Measurements from ENCODE around the gene LRRK1. TPM values are rescaled to one million over a fixed set of nuclear protein-coding genes. Genes with fewer than 3 reads are reported as not detected.

LRRK1 gene
- total and polyA plus RNA-seq, 2 of the 13 experiments (the other 11 are each of a cell fraction or from before 2014, with no cell fraction given): 0.13 to 1.2 TPM

GRCh38 chr15:101019366-101019896 lies 100.3 kb downstream of the LRRK1 start (continued):
- TF ChIP-seq HINFP (CRISPR knock-in tag; IDR thresholded peaks at IDR 0.05; ENCODE audit: low read depth) (no peak), ZNF644 (CRISPR knock-in tag; IDR thresholded peaks at IDR 0.05; ENCODE audit: low read depth) (no peak), SKI (IDR thresholded peaks at IDR 0.05; ENCODE audit: partially characterized antibody) (no peak), TSC22D2 (CRISPR knock-in tag; IDR thresholded peaks at IDR 0.05; ENCODE audit: borderline replicate concordance) (no peak)

- Histone ChIP-seq H3K4me2 (ENCODE audit: low read depth, low read length) (no peak overlapping the region), H3K79me2 (ENCODE audit: insufficient read depth, low read length) (no peaks in the 10 kb centered on the region), H3K36me3 (replicated peaks in 1 of 2; ENCODE audit: control insufficient read depth in 1 of 2, insufficient read depth in 2 of 2, low read length in 2 of 2) (no peaks in the 10 kb centered on the region), H3K27ac (ENCODE audit: extremely low read length, insufficient read depth, low read length) (no peak overlapping the region), H3K4me1 (ENCODE audit: insufficient read depth, low read length) (peaks cover 27% of the 10 kb centered on the region), H3K9ac (ENCODE audit: insufficient read depth, low read depth, low read length) (no peak overlapping the region), H4K20me1 (ENCODE audit: insufficient read depth, low read length) (no peaks in the 10 kb centered on the region), H3K9me3 (ENCODE audit: low read length) (no peaks in the 10 kb centered on the region), H3K4me3 (replicated peaks in 1 of 3; ENCODE audit: insufficient read depth in 1 of 3, low read depth in 2 of 3, low read length in 3 of 3) (no peak overlapping the region), H2AFZ (ENCODE audit: low read length) (no peak overlapping the region), H3K27me3 (ENCODE audit: control insufficient read depth in 1 of 2, insufficient read depth in 2 of 2, low read length in 2 of 2) (peaks cover 4 to 65% of the 10 kb centered on the region in 2 experiments)
- in situ Hi-C loops (cut with HindIII; ENCODE audit: extremely low pct_ligation_motif_present, low pct_unique_long_range_greater_than_20kb) (loop anchor here (25.0 kb wide), 1 partner anchor 358 kb away; no protein-coding TSS in a partner anchor), intact Hi-C loops (cut with micrococcal nuclease; ENCODE audit: unreplicated experiment) (no loop called here)
- FAIRE-seq (no peak), ATAC-seq (no peak), DNase-seq (ENCODE audit: low spot score) (no peak)
- BruUV-seq (replicated peaks): no TSS peak
- POLR2A ChIA-PET: no interaction called here
- no peak for TF ChIP-seq ZSCAN25 (CRISPR knock-in tag; IDR thresholded peaks at IDR 0.05)
- no peak for TF ChIP-seq ZNF10 (CRISPR knock-in tag; IDR thresholded peaks at IDR 0.05; ENCODE audit: borderline replicate concordance, low read depth)
- TF ChIP-seq CTCF (CRISPR knock-in tag; IDR thresholded peaks at IDR 0.05): peak; percentile 39
- TF ChIP-seq RAD21 (CRISPR knock-in tag; IDR thresholded peaks at IDR 0.05): no peak
- CTCF ChIA-PET (ENCODE audit: low intra/inter-chr PET ratio, low total read pairs): no interaction called here
- WGBS (ENCODE audit: low lambda C conversion rate): 28% methylated on average over 5 of the region's 5 CpGs
These were observed 101.3 kb downstream of the LRRK1 start for GRCh38 chr15:101020451-101020850.
